NCI-H2029 (cell line): ENCODE data around the gene NFILZ.

ENCODE experiments used
- DNase-seq: peaks from one replicate; lab custom pipeline; 2025; lab: John Stamatoyannopoulos, UW

NFILZ gene

GRCh38 chr19:8642561-8642960, 12.1 kb downstream of the NFILZ start:
- DNase-seq, result no peak

GRCh38 chr19:8643860-8644653, 13.6 kb downstream of the NFILZ start:
- no peak for DNase-seq

- DNase-seq, result no peak
Observed at GRCh38 chr19:8648240-8648639, 17.8 kb downstream of the NFILZ start.

- DNase-seq, result no peak
Observed at GRCh38 chr19:8654591-8655339, 24.3 kb downstream of the NFILZ start.

- no peak for DNase-seq
Observed at GRCh38 chr19:8655340-8655709, 24.9 kb downstream of the NFILZ start.

- DNase-seq, result no peak
Observed at GRCh38 chr19:8657869-8658268, 27.4 kb downstream of the NFILZ start.

- no peak for DNase-seq
Observed at GRCh38 chr19:8659905-8660304, 29.5 kb downstream of the NFILZ start.

GRCh38 chr19:8662263-8662662, 31.8 kb downstream of the NFILZ start:
- DNase-seq, result no peak

- DNase-seq, result no peak
Observed at GRCh38 chr19:8663920-8664670, 33.7 kb downstream of the NFILZ start.

- DNase-seq, result no peak
Observed at GRCh38 chr19:8664671-8665057, 34.2 kb downstream of the NFILZ start.

GRCh38 chr19:8665468-8666213, 35.2 kb downstream of the NFILZ start:
- no peak for DNase-seq

- DNase-seq, result no peak
Observed at GRCh38 chr19:8666814-8667405, 36.5 kb downstream of the NFILZ start.

GRCh38 chr19:8673276-8673891, 43.0 kb downstream of the NFILZ start:
- no peak for DNase-seq

- DNase-seq, result no peak
Observed at GRCh38 chr19:8675066-8675465, 44.6 kb downstream of the NFILZ start.

GRCh38 chr19:8678244-8678807, 47.9 kb downstream of the NFILZ start:
- DNase-seq, result no peak
